Activated CD4-positive, alpha-beta T cell treated with anti-CD3 and anti-CD28 coated beads, Interleukin-2, amount 50 U/mL, for 24 hours (primary cell): ENCODE results near the gene GATC.
A peak's percentile ranks its signal among the peaks of the same experiment; 100 is the strongest.
"Not testable (repeated sequence)": the region's sequence is repeated elsewhere in the genome, so short reads cannot be mapped to it uniquely, and the experiment has no call there.

Experiments
- DNase-seq, 2 donors: peaks; one replicate each; pipeline ENCODE4 v3.0.0-alpha.2; 2020; ENCODE audit warnings: low read depth in 1 of 2, low spot score in 1 of 2

Gene GATC

DNA sequence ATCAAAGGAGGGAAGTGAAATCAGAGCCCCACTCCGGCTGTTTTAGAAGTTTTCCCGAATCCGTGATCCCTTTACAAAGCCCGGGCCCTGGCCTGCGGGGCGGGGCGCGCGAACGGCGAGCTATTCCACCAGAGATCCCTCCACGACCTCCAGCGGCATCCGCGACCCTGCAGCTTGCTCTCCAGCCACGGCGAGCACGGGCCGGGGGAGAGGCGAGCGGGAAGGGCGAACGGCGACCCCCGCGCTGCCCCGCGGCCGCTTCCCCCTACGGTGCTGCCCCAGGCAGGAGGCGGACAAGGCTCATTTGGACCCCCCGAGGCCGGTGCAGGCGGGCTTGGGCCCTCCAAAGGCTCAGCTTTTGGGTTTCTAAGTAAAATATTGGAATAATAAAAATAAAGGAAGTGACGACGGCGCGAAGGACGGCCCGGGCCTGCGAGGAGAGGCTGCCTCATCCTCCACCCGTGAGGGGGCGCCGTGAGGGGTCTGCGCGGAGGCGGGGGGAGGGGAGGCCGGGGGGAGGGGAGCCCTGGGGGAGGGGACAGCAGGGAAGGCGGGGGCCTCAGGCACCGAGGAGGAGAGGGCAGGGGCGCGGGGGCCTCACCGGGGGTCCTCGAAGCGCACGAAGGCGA lies 22.7 kb downstream of the GATC start:
- peak in 1 of 2 donors; percentile 28 for DNase-seq

- peak; percentile 94 to 96 for DNase-seq
Observed at GRCh38 chr12:120469450-120470149, 23.4 kb downstream of the GATC start, which contains the start of gene SRSF9. SRSF9 (minus strand) TSS chr12:120469748; CDS start chr12:120469609, 139 bp downstream.

DNA sequence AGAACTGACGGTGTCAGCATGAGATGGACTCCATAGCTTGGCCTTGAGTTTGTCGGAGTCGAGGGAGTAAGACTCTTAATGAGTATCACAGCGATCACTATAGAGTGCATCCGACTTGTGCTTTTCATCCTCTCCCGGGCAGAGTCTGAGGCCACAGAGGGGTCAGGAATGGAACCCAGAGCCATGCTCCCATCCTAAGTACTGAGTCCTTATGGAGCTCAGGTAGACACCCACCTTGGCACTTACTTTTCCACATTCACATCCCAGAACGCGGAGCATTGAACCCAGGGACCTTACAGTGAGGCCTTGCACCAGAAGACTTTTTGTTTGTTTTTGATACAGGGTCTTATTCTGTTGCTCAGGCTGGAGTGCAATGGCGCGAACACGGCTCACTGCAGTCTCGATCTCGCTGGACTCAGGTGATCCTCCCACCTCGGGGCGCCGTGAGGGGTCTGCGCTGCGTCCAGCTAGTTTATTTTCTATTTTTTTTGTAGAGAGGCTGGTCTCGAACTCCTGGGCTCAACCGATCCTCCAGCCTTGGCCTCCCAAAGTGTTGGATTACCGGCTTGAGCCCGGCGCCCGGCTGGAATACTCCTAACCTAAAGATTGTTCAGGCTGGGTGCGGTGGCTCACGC lies 24.0 kb downstream of the GATC start:
- DNase-seq: no peak

GRCh38 chr12:120472521-120472920 lies 26.3 kb downstream of the GATC start:
- DNase-seq: no peak

- no peak for DNase-seq
Observed at GRCh38 chr12:120473807-120474615, 27.8 kb downstream of the GATC start.

DNA sequence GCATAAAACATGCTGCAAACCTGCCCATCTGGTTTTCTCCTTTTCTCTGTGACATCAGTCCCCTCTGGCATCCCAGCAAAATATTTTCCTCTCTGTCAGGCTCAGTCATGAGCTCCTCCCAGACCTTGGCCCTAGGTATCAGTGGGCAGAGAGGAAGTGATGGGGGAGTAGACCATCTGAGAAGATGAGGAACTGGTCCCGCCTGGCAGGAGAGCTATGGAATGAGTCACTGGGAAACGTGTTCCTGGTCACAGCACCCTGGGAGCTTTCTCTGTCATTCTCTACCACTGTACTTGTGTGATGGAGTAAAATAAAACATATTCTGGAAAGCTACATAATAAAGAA lies 28.3 kb downstream of the GATC start:
- DNase-seq: no peak

DNA sequence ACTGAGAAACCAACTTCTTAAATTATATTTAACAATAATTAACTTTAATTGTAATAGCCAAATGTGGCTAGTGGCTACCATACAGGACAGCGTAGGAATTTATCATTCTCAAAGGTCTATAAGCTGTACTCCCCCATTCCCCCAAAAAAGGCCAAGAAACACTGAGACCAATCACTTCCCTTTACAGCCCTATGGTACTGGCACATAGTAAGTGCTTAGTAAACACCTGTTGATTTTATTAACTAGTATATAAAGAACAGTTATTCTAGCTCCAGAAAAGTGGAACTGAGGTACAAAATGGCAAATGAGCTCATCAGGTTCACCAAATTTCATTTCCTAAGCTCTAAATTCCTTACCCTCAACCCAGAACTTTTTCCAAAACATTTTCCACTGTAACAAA lies 29.4 kb downstream of the GATC start:
- DNase-seq: no peak

DNA sequence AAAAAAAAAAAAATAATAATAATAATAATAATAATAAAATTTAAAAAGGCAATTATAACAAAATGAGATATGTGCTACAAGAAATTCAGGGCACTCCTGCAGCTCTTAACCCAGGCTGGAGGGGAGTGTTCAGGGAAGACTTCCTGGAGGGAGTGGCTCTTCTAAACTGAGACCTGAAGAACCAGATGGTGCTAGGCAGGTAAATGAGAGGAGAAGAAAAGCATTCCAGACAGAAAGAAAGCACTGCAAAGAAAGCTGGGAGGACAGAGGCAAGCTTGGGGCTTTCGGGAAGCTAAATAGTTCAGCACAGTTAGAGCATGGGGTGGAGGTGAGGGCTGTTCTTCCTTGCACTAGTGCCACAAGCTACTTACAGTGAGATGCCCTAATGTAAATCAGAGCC lies 33.2 kb downstream of the GATC start:
- DNase-seq: no peak

DNA sequence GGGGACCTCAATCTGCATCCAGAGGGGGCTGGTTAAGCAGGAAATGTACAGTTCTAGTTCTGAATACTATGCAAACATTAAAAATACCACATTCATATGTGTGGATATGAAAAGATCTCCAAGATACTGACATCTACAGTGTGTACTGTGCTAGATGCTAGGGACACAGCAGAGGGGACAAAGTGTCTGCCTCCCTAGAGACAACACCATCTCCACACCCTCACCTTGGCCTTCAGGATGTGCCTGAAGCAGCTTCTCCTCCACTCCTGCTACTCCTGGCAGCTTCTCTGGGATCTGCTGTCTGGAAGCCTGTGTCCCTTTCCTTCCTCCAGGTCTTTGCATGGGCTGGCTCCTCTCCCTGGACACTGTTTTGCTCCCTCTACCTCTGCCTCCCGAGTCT lies 34.0 kb downstream of the GATC start:
- DNase-seq: no peak

DNA sequence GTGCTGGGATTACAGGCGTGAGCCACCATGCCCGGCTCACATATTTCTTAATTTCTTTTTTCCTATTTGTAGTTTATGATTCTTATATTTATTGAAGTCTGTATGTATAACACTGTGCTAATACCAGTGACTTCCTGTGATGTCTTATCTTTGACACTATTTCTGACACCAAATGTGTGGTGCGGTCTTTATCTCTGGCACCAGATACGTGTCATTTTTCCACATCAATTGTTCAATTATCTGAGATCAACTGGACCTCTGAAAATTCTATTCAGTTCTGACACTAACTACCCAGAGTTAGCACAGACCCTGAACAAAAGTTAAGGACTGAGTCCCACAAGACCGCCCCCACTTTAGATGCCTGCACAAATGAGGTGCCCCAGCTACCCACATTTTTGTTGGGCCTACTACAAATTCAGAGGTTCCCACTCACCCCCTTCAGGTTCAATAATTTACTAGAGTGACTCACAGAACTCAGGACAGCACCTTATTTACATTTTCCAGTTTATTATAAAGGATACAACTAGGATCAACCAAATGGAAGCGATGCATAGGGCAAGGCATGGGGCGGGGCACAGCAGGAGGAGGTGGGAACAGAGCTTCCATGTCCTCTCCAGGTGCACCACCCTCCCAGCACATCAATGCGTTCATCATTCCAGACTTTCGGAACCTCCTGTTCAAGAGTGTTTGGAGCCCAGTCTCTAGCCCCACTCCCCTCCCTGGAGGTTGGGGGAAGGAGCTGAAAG lies 35.0 kb downstream of the GATC start:
- DNase-seq: no peak

DNA sequence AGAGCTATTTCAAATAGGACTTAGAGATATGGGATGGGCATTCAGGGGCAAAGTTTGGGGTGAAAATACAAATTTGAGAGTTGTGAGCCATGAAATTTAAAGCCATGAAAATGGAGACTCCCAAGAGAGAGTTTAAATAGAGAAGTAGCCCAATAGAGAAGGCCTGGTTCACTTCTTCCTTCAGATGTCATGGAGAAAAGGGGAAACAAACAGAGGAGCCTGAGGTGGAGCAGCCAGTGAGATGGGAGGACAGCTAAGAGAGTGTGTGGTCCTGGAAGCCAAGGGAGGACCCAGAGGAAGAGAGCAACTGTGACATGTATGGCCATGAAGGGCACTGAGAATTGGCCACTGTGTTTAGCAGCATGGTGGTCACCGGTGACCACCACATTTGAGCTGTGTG lies 37.4 kb downstream of the GATC start:
- no peak for DNase-seq

DNA sequence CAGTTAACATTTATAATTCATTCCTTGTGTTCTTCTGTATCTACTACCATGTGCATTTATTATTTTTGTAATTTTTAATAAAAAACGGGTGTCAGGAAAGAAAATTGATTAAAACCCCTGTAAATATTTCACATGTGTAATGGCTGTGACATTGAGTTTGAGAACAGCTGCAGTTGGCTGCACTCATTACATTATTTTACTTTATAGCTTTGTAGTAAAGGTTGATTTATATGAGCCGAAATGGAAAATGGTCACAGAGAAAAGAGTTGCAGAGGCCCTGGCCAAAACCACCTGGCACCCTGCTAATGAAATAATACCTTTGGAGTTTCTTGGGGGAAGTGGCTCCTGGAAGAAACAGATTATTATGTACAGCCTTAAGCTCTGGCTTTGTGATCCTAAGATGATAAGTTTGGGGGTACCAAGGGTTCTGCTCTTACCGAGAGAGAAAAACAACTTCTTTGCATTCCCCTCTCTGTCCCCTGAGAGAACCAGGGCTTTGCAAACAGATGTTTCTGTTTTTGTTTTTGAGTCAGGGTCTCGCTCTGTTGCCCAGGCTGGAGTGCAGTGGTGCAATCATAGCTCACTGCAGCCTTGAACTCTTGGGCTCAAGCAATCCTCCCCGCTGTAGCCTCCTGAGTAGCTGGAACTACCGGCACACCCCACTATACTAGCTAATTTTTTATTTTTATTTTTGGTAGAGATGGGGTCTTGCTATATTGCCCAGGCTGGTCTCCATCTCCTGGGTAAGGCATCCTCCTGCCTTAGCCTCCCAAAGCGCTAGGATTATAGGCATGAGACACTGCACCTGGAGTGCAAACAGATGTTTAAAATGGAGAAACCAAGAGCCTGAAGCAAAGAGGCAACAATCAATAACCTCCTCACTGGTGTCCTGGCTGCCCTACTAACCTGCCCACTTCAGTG lies 40.0 kb downstream of the GATC start:
- DNase-seq: no peak

- not testable (repeated sequence) for DNase-seq
Observed at GRCh38 chr12:120487552-120487951, 41.3 kb downstream of the GATC start.

- DNase-seq: no peak
Observed at GRCh38 chr12:120488057-120488640, 41.9 kb downstream of the GATC start.

DNA sequence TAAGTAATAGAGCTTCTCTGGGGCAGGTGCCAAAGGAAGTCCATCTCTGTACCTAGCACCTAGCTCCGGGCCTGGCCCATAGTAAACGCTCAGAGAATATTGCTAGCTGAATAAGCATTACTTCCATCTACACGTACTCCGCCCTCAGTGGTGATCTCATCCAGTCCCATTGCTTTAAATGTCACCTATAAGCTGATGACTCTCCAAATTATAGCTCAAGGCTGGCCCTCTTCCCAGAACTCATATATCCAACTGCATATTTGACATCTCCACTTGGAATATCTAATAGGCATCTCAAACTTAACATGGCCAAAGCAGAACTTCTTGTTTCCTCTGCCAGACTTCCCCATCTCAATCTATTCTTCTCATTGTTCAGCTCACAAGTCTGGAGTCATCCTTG lies 42.8 kb downstream of the GATC start:
- DNase-seq: no peak

GRCh38 chr12:120490325-120490724 lies 44.1 kb downstream of the GATC start:
- no peak for DNase-seq

- DNase-seq: no peak
Observed at GRCh38 chr12:120490833-120491512, 44.7 kb downstream of the GATC start.

DNA sequence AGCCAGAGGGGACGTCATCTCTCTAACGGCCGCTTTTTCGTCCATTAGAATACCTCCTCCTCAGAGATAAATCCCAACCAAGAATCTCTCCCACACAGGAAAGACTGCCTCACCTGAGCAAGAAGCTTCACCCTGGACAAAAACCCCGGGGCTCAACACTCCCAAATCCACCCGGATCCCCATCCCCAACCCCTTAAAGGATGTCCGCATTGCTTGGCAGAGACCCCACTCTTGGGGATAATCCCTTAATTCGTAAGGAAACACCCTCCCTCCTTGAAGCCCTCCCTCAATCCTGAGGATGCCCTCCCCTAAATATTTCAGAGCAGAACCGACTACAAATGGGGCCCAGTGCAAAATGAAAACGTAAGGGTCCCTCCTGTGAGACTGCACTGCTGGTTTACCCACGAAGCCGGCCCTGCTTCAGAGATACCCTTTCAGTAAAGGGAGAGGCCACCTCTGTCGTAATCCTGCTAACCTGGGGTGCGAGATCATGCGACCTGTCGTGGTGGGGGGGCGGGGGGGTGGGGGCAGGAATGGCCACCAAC lies 49.0 kb downstream of the GATC start:
- peak in 1 of 2 donors; percentile 4 for DNase-seq
